NB4 (cell line): ENCODE data around the gene CDKAL1.

Source experiments
- CTCF ChIP-seq: IDR thresholded peaks from one replicate; pipeline ENCODE4 v1.5.1; 2012; ENCODE audit warnings: low read depth, low read length
- MAX ChIP-seq: IDR thresholded peaks from 2 replicates; pipeline ENCODE4 v1.6.1; 2011; ENCODE audit warnings: low read depth, low read length
- MYC ChIP-seq: IDR thresholded peaks from 2 replicates; pipeline ENCODE4 v1.6.1; 2011; ENCODE audit warnings: low read depth, low read length
- POLR2A ChIP-seq: IDR thresholded peaks from 2 replicates; pipeline ENCODE4 v1.6.1; 2011; ENCODE audit warnings: mild to moderate bottlenecking; ENCODE audit not compliant: insufficient read length; ENCODE audit errors: extremely low read depth

GRCh38 chr6:21201637-21202350 lies 667.5 kb downstream of the CDKAL1 start:
- no peak for TF ChIP-seq POLR2A
- TF ChIP-seq CTCF: no peak
- TF ChIP-seq MAX: no peak
- TF ChIP-seq MYC: no peak
